Right atrium auricular region (tissue), 2 donors: ENCODE data around the gene ZC3H14. TPM values are rescaled to one million over a fixed set of nuclear protein-coding genes. Genes with fewer than 3 reads are reported as not detected.

Experiments used
- DNase-seq: peaks from one replicate; pipeline ENCODE4 v3.0.0-alpha.2; 2019; ENCODE audit warnings: low spot score
- H3K27ac ChIP-seq, 2 donors: fragments of 200-600 bp; sonication (generic); 1 replicate in 1 of 2; 2 replicates in 1 of 2; pipeline ENCODE4 v1.5.1; 2016 to 2019
- H3K27me3 ChIP-seq, 2 donors: fragments of 200-600 bp; sonication (generic); one replicate each; pipeline versions ENCODE4 v1.5.1 to v1.6.0; 2017 to 2019
- H3K36me3 ChIP-seq: fragments of 200-600 bp; sonication (generic); one replicate; pipeline ENCODE4 v1.5.1; 2016
- H3K4me1 ChIP-seq, 2 donors: fragments of 200-600 bp; sonication (generic); one replicate each; pipeline versions ENCODE4 v1.5.1 to v1.6.0; 2017 to 2019
- H3K4me3 ChIP-seq, 2 donors: fragments of 200-600 bp; sonication (generic); 1 replicate in 1 of 2; 2 replicates in 1 of 2; pipeline ENCODE4 v1.5.1; 2017 to 2019; ENCODE audit warnings: mild to moderate bottlenecking in 1 of 2, moderate library complexity in 1 of 2
- H3K9me3 ChIP-seq, 2 donors: fragments of 200-600 bp; sonication (generic); one replicate each; pipeline ENCODE4 v1.5.1; 2019
- total RNA-seq, 2 donors: library from RNA; depleted of rRNA; stranded (reverse); fragments of >200 nt; gene quantifications; one replicate each; pipeline ENCODE4 v1.1.0, GENCODE V29; 2016
- TF ChIP-seq, protein P1 (sequence below), 2 donors: fragments of 200-600 bp; sonication (generic); IDR thresholded peaks; one replicate each; pipeline ENCODE4 v1.5.1; 2019; ENCODE audit warnings: antibody characterized with exemption in 2 of 2

Gene ZC3H14
- total RNA-seq, 2 donors from 2014 or later: 45.1 to 59.9 TPM

DNA sequence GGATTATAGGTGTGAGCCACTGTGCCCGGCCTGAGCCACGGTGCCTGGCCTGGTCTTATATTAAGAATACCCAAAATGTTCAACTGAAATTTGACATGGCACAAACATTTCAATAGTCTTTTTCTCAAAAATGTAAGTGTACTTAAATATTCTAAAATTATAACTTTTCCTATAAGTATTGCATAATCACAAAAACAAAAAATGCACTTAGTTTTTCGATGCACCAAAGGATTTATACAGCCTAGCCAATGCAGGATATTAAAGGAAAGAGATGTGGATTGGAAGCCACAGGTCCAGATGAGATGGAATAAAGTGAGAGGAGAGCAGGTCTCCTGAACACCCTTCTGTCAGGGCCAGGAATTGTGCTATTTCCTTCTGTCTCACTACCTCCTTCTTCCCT is 62.8 kb downstream of the ZC3H14 start:
- no peak overlapping the region for H3K27ac ChIP-seq
- no peaks in the 10 kb centered on the region for H3K27me3 ChIP-seq
- no peak overlapping the region for H3K4me3 ChIP-seq
- H3K9me3 ChIP-seq: no peaks in the 10 kb centered on the region
- DNase-seq: no peak
- TF ChIP-seq, protein P1, sequence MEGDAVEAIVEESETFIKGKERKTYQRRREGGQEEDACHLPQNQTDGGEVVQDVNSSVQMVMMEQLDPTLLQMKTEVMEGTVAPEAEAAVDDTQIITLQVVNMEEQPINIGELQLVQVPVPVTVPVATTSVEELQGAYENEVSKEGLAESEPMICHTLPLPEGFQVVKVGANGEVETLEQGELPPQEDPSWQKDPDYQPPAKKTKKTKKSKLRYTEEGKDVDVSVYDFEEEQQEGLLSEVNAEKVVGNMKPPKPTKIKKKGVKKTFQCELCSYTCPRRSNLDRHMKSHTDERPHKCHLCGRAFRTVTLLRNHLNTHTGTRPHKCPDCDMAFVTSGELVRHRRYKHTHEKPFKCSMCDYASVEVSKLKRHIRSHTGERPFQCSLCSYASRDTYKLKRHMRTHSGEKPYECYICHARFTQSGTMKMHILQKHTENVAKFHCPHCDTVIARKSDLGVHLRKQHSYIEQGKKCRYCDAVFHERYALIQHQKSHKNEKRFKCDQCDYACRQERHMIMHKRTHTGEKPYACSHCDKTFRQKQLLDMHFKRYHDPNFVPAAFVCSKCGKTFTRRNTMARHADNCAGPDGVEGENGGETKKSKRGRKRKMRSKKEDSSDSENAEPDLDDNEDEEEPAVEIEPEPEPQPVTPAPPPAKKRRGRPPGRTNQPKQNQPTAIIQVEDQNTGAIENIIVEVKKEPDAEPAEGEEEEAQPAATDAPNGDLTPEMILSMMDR (IDR thresholded peaks at IDR 0.05): no peak
- H3K36me3 ChIP-seq: no peaks in the 10 kb centered on the region
- H3K4me1 ChIP-seq: no peaks in the 10 kb centered on the region

DNA sequence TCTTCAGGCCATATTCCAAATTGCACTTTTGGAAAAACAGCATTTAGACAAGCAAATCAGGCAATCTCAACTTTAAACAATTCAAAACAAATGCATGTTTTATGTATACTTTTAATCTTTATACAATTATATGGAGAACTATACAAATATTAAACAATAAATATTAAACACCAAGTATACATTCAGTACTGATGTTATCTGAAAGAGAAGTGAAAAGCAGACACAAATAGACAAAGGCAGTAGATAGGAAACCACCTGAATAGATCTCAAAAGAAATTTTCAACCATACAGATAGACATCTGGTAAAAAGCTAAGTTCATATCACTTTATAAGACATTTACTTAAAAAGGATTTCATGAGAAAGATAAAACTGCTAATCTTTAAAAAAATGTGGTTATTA is 65.2 kb downstream of the ZC3H14 start:
- no peak for DNase-seq
- H3K27me3 ChIP-seq: no peaks in the 10 kb centered on the region
- no peaks in the 10 kb centered on the region for H3K9me3 ChIP-seq
- H3K36me3 ChIP-seq: no peaks in the 10 kb centered on the region
- H3K27ac ChIP-seq: no peak overlapping the region
- no peaks in the 10 kb centered on the region for H3K4me1 ChIP-seq
- no peak overlapping the region for H3K4me3 ChIP-seq
- TF ChIP-seq, protein P1 (IDR thresholded peaks at IDR 0.05): no peak

DNA sequence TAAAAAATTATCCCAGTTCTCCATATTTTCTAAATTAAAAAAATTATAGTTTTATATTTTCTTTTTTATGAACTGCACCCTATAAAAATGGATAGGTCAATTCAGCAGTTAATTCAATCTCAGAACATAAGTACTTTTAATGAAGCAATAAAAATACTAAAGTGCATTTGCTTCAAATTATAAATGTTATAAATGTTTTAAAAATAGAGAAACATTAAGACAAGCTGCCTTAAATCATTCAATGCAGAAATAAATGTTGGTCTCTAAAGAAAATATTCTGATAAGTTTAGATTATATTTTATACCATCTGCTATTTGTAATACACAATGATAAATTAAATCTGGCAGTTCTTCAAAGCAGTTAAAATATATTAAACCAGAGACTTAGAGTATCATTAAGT is 65.6 kb downstream of the ZC3H14 start:
- H3K4me1 ChIP-seq: no peaks in the 10 kb centered on the region
- DNase-seq: no peak
- no peaks in the 10 kb centered on the region for H3K36me3 ChIP-seq
- TF ChIP-seq, protein P1 (IDR thresholded peaks at IDR 0.05): no peak
- H3K4me3 ChIP-seq: no peak overlapping the region
- H3K9me3 ChIP-seq: no peaks in the 10 kb centered on the region
- no peaks in the 10 kb centered on the region for H3K27me3 ChIP-seq
- no peak overlapping the region for H3K27ac ChIP-seq

DNA sequence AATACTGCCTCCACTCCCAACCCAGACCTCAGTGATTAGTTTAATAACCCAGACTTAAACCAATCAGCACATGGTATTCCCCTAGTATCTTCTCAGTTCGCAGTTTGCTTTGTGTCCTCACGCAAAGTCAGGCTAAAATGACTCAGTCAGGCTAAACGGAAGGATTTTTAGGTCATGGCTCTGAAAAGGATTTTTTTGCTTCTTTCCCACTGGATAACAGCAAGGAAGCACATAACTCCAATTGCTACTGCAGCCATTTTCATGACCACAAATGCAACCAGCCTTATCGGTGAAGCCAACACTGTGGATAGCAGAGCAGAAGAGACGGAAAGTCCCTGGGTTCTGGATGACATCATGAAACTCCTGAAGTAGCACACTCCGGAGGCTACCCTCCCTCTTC is 67.7 kb downstream of the ZC3H14 start:
- TF ChIP-seq, protein P1 (IDR thresholded peaks at IDR 0.05): no peak
- Histone ChIP-seq H3K9me3 (no peaks in the 10 kb centered on the region), H3K4me1 (no peaks in the 10 kb centered on the region), H3K4me3 (no peak overlapping the region), H3K36me3 (no peaks in the 10 kb centered on the region), H3K27me3 (no peaks in the 10 kb centered on the region), H3K27ac (no peak overlapping the region)
- DNase-seq: no peak

DNA sequence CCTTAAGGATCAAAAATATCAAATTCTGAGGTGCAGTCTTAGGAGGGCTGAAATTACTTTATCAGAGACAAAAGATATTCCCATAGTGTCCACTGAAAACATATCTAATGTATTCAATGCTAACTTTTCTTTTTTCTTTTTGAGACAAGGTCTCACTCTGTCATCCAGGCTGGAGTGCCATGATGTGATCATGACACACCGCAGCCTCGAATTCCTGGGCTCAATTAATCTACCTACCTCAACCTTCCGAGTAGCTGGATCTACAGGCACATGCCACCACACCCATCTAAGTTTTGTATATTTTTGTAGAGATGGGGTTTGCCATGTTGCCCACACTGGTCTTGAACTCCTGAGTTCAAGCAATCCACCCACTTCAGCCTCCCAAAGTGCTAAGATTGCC is 68.3 kb downstream of the ZC3H14 start:
- DNase-seq: no peak
- Histone ChIP-seq H3K27ac (no peak overlapping the region), H3K36me3 (no peaks in the 10 kb centered on the region), H3K4me1 (no peaks in the 10 kb centered on the region), H3K27me3 (no peaks in the 10 kb centered on the region), H3K4me3 (no peak overlapping the region), H3K9me3 (no peaks in the 10 kb centered on the region)
- TF ChIP-seq, protein P1 (IDR thresholded peaks at IDR 0.05): no peak

DNA sequence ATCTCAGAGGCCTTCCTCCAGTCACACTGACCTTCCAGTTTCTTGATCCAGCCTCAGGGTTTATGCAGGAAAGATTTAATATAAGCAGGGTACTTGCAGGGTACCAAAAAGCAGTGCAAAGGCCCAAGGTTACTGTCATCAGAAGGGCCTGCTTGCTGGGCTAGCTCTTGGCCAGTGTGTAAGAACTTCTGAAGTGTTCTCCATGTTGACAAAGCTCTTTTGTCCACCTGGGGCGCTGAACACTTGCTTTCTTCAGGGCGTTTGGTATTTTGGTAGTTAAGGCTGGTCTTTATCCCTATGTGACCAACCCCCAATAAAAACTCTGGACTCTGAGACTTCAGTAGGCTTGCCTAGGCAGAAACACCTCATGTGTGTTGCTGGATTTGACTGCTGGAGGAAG is 69.7 kb downstream of the ZC3H14 start:
- Histone ChIP-seq H3K27me3 (no peaks in the 10 kb centered on the region), H3K36me3 (no peaks in the 10 kb centered on the region), H3K27ac (no peak overlapping the region), H3K9me3 (no peaks in the 10 kb centered on the region), H3K4me3 (no peak overlapping the region), H3K4me1 (no peaks in the 10 kb centered on the region)
- DNase-seq: no peak
- TF ChIP-seq, protein P1 (IDR thresholded peaks at IDR 0.05): no peak
